ENCODE data around the gene ZBTB20.

ZBTB20 gene

DNA sequence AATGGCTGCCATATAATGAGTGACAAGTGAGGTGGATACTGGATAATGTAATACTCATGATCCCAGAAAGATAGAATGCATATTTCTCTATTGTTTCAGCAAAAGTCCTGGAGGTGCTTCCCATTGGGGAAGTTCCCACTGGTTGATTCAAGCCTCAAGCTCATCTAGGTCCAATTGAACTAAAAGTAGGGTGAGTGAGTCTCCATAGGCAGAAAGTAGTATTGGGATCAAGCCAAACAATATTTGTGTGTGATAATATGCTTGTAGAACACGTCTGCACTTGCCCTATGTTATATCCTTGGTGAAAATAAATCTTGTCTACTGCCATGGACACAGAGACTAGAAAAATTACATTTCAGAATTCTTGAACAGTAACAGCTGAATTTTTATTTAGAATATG, 14.8 kb upstream of the ZBTB20 start:
- TF ChIP-seq TOX (CRISPR knock-in tag; IDR thresholded peaks at IDR 0.05; ENCODE audit: borderline replicate concordance): no peak
- no peak for TF ChIP-seq ZNF70 (CRISPR knock-in tag; IDR thresholded peaks at IDR 0.05)
- TF ChIP-seq, protein P1, sequence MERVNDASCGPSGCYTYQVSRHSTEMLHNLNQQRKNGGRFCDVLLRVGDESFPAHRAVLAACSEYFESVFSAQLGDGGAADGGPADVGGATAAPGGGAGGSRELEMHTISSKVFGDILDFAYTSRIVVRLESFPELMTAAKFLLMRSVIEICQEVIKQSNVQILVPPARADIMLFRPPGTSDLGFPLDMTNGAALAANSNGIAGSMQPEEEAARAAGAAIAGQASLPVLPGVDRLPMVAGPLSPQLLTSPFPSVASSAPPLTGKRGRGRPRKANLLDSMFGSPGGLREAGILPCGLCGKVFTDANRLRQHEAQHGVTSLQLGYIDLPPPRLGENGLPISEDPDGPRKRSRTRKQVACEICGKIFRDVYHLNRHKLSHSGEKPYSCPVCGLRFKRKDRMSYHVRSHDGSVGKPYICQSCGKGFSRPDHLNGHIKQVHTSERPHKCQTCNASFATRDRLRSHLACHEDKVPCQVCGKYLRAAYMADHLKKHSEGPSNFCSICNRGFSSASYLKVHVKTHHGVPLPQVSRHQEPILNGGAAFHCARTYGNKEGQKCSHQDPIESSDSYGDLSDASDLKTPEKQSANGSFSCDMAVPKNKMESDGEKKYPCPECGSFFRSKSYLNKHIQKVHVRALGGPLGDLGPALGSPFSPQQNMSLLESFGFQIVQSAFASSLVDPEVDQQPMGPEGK (CRISPR knock-in tag; IDR thresholded peaks at IDR 0.05; ENCODE audit: borderline replicate concordance): no peak
- TF ChIP-seq ESRRG (CRISPR knock-in tag; IDR thresholded peaks at IDR 0.05): no peak
- TF ChIP-seq, protein P2, sequence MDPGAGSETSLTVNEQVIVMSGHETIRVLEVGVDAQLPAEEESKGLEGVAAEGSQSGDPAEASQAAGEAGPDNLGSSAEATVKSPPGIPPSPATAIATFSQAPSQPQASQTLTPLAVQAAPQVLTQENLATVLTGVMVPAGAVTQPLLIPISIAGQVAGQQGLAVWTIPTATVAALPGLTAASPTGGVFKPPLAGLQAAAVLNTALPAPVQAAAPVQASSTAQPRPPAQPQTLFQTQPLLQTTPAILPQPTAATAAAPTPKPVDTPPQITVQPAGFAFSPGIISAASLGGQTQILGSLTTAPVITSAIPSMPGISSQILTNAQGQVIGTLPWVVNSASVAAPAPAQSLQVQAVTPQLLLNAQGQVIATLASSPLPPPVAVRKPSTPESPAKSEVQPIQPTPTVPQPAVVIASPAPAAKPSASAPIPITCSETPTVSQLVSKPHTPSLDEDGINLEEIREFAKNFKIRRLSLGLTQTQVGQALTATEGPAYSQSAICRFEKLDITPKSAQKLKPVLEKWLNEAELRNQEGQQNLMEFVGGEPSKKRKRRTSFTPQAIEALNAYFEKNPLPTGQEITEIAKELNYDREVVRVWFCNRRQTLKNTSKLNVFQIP (CRISPR knock-in tag; IDR thresholded peaks at IDR 0.05; ENCODE audit: borderline replicate concordance, low read depth): no peak
- TF ChIP-seq, protein P3, sequence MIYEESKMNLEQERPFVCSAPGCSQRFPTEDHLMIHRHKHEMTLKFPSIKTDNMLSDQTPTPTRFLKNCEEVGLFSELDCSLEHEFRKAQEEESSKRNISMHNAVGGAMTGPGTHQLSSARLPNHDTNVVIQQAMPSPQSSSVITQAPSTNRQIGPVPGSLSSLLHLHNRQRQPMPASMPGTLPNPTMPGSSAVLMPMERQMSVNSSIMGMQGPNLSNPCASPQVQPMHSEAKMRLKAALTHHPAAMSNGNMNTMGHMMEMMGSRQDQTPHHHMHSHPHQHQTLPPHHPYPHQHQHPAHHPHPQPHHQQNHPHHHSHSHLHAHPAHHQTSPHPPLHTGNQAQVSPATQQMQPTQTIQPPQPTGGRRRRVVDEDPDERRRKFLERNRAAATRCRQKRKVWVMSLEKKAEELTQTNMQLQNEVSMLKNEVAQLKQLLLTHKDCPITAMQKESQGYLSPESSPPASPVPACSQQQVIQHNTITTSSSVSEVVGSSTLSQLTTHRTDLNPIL (CRISPR knock-in tag; IDR thresholded peaks at IDR 0.05; ENCODE audit: low read depth): no peak
- TF ChIP-seq ISL1 (CRISPR knock-in tag; IDR thresholded peaks at IDR 0.05): no peak
- TF ChIP-seq TCF4 (CRISPR knock-in tag; IDR thresholded peaks at IDR 0.05; ENCODE audit: borderline replicate concordance): no peak
- no peak for TF ChIP-seq CSDC2 (CRISPR knock-in tag; IDR thresholded peaks at IDR 0.05)
- ATAC-seq: no peak

DNA sequence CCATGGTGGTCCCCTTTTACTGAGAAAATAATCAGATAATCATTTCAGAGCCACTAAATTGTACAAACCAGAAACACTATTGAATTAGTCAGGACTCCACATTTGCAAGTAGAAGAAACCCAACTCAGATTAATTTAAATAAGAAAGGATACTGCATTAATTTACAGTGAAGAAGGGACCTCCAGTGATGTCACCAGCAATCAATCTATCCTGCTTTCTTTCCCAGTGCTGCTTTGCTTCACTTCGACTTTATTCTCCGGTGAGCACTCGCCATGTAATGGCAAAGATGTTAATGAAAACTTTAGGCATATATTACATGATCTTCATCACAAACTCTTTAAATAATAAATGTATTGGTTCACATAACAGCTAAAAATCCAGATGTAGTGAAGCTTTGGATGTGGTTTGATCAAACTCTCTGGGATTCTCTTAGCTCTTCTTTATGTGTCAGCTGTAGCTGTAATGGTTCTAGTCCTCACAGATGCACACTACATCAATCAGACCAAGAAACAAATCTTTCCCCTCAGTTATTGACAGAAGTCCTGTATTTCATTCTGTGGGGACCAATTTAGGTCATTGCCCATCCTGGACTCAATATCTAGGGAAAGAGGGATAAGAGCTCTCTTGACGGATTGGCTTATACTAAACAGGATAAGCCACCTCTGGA, 14.2 kb upstream of the ZBTB20 start:
- no peak for ATAC-seq
- TF ChIP-seq ARNTL (CRISPR knock-in tag; IDR thresholded peaks at IDR 0.05; ENCODE audit: borderline replicate concordance, low read depth) (no peak), TCF4 (CRISPR knock-in tag; IDR thresholded peaks at IDR 0.05; ENCODE audit: borderline replicate concordance) (no peak), ZNF8 (CRISPR knock-in tag; IDR thresholded peaks at IDR 0.05) (no peak), BACH2 (CRISPR knock-in tag; IDR thresholded peaks at IDR 0.05; ENCODE audit: borderline replicate concordance) (no peak), ZC3H10 (CRISPR knock-in tag; IDR thresholded peaks at IDR 0.05) (no peak), PPARA (CRISPR knock-in tag; IDR thresholded peaks at IDR 0.05; ENCODE audit: borderline replicate concordance) (no peak)
- TF ChIP-seq, protein P2 (CRISPR knock-in tag; IDR thresholded peaks at IDR 0.05; ENCODE audit: borderline replicate concordance, low read depth): no peak
- TF ChIP-seq, protein P3 (CRISPR knock-in tag; IDR thresholded peaks at IDR 0.05; ENCODE audit: low read depth): no peak
- TF ChIP-seq, protein P4, sequence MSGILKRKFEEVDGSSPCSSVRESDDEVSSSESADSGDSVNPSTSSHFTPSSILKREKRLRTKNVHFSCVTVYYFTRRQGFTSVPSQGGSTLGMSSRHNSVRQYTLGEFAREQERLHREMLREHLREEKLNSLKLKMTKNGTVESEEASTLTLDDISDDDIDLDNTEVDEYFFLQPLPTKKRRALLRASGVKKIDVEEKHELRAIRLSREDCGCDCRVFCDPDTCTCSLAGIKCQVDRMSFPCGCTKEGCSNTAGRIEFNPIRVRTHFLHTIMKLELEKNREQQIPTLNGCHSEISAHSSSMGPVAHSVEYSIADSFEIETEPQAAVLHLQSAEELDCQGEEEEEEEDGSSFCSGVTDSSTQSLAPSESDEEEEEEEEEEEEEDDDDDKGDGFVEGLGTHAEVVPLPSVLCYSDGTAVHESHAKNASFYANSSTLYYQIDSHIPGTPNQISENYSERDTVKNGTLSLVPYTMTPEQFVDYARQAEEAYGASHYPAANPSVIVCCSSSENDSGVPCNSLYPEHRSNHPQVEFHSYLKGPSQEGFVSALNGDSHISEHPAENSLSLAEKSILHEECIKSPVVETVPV (CRISPR knock-in tag; IDR thresholded peaks at IDR 0.05): no peak

DNA sequence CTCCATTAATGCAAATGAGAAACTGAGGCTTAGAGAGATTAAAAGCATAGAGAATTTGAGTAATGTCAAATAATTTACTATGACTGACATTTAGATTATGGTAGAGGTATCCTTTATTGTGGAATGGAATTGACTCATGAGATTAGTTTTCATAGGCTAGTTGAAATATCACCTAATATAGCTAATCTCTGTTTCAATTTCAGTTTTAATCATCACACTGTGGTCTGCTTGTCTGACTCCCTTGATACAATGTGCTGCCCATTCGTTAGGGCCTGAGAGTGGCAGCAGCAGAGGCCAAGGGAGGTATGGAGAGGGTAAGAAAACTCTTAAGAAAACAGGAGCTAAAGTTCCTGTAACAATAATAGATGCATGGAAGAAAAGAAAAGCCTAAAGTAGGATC, 13.2 kb upstream of the ZBTB20 start:
- no peak for ATAC-seq
- TF ChIP-seq ZC3H10 (CRISPR knock-in tag; IDR thresholded peaks at IDR 0.05) (no peak), ZFP30 (CRISPR knock-in tag; IDR thresholded peaks at IDR 0.05) (no peak), CSDC2 (CRISPR knock-in tag; IDR thresholded peaks at IDR 0.05) (no peak)
- TF ChIP-seq, protein P2 (CRISPR knock-in tag; IDR thresholded peaks at IDR 0.05; ENCODE audit: borderline replicate concordance, low read depth): no peak

Data from SK-N-SH treated with all-trans-retinoic acid at 6 μM for 48 hours (cell line).